ENCODE measurements around the gene ANP32E.
"Not testable (repeated sequence)": the region's sequence is repeated elsewhere in the genome, so short reads cannot be mapped to it uniquely, and the experiment has no call there.

DNA sequence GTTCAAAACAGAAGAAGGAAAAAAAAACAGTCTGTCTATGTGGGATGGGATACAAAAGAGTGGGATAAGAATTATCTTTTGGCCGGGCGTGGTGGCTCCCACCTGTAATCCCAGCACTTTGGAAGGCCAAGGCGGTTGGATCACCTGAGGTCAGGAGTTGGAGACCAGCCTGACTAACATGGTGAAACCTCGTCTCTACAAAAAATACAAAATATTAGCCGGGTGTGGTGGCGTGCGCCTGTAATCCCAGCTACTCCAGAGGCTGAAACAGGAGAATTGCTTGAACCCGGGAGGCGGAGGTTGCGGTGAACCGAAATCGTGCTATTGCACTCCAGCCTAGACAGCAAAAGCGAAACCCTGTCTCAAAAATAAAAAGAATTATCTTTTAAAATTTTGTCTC is 1.3 kb upstream of the ANP32E start:
- TF ChIP-seq, protein P1, sequence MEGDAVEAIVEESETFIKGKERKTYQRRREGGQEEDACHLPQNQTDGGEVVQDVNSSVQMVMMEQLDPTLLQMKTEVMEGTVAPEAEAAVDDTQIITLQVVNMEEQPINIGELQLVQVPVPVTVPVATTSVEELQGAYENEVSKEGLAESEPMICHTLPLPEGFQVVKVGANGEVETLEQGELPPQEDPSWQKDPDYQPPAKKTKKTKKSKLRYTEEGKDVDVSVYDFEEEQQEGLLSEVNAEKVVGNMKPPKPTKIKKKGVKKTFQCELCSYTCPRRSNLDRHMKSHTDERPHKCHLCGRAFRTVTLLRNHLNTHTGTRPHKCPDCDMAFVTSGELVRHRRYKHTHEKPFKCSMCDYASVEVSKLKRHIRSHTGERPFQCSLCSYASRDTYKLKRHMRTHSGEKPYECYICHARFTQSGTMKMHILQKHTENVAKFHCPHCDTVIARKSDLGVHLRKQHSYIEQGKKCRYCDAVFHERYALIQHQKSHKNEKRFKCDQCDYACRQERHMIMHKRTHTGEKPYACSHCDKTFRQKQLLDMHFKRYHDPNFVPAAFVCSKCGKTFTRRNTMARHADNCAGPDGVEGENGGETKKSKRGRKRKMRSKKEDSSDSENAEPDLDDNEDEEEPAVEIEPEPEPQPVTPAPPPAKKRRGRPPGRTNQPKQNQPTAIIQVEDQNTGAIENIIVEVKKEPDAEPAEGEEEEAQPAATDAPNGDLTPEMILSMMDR (IDR thresholded peaks at IDR 0.05) = not testable (repeated sequence)
- TF ChIP-seq ZFX (IDR thresholded peaks at IDR 0.05; ENCODE audit: borderline replicate concordance) = not testable (repeated sequence)

All from 22Rv1 (cell line).